Esophagus muscularis mucosa (tissue), 4 donors: ENCODE data around the gene CUX1.

Source experiments
- EP300 ChIP-seq: sonication (generic); formaldehyde crosslinking; IDR thresholded peaks from one replicate; pipeline ENCODE4 v1.6.1; 2017; ENCODE audit warnings: antibody characterized with exemption
- POLR2A ChIP-seq: fragments of 450-650 bp; IDR thresholded peaks from one replicate; pipeline ENCODE4 v1.6.1; 2017; ENCODE audit warnings: antibody characterized with exemption, moderate library complexity, mild to moderate bottlenecking, low read depth
- POLR2AphosphoS5 ChIP-seq, 2 donors: sonication (generic); formaldehyde crosslinking; IDR thresholded peaks; one replicate each; pipeline ENCODE4 v1.6.1; 2017; ENCODE audit warnings: antibody characterized with exemption in 2 of 2
- TF ChIP-seq, protein P1 (sequence below), 3 experiments: fragments of 200-600 bp in 2 of 3; fragments of 450-650 bp in 1 of 3; sonication (generic) in 2 of 3; IDR thresholded peaks; one replicate each; pipeline ENCODE4 v1.5.1; 2017 to 2019; ENCODE audit warnings: antibody characterized with exemption in 3 of 3, mild to moderate bottlenecking in 2 of 3, moderate library complexity in 1 of 3

DNA sequence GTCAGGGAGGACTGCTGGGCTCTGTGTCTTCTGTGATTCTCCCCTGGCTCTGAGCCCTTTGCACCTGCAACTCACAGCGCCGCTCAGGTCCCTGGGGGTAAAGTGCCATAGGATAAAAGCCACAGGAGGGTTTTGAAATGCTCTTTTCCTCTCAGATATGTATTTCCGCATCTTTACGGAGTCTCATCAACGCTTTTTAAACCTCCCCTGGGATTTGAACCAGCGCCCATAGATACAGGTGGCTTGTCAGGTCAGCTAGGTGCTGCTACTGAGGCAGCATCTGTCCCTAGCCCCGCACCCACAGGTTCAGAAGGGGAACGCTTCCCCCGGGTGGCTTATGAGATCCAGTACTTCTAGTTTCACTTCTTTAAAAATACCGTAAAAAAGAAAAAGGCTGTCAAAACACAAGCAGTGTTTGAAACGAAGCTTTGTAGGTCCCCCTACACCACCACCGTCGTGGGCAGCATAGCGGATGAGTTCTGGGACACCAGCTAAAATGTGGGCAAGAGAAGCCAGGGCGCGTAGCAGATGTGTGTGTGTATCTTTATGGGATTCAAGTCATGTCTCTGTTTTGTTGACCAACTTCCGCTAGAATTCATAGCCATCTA, 173.5 kb downstream of the CUX1 start:
- TF ChIP-seq, protein P1, sequence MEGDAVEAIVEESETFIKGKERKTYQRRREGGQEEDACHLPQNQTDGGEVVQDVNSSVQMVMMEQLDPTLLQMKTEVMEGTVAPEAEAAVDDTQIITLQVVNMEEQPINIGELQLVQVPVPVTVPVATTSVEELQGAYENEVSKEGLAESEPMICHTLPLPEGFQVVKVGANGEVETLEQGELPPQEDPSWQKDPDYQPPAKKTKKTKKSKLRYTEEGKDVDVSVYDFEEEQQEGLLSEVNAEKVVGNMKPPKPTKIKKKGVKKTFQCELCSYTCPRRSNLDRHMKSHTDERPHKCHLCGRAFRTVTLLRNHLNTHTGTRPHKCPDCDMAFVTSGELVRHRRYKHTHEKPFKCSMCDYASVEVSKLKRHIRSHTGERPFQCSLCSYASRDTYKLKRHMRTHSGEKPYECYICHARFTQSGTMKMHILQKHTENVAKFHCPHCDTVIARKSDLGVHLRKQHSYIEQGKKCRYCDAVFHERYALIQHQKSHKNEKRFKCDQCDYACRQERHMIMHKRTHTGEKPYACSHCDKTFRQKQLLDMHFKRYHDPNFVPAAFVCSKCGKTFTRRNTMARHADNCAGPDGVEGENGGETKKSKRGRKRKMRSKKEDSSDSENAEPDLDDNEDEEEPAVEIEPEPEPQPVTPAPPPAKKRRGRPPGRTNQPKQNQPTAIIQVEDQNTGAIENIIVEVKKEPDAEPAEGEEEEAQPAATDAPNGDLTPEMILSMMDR (IDR thresholded peaks at IDR 0.05): no peak
- TF ChIP-seq POLR2A: no peak
- no peak for TF ChIP-seq POLR2AphosphoS5 (IDR thresholded peaks at IDR 0.05)
- TF ChIP-seq EP300: no peak
